ENCODE measurements around the gene MMP15. TPM values are rescaled to one million over a fixed set of nuclear protein-coding genes. Genes with fewer than 3 reads are reported as not detected.
"Not testable (repeated sequence)": the region's sequence is repeated elsewhere in the genome, so short reads cannot be mapped to it uniquely, and the experiment has no call there.

MMP15 gene
- total RNA-seq = 10 to 100 TPM; 22.3 to 35.3 TPM

DNA sequence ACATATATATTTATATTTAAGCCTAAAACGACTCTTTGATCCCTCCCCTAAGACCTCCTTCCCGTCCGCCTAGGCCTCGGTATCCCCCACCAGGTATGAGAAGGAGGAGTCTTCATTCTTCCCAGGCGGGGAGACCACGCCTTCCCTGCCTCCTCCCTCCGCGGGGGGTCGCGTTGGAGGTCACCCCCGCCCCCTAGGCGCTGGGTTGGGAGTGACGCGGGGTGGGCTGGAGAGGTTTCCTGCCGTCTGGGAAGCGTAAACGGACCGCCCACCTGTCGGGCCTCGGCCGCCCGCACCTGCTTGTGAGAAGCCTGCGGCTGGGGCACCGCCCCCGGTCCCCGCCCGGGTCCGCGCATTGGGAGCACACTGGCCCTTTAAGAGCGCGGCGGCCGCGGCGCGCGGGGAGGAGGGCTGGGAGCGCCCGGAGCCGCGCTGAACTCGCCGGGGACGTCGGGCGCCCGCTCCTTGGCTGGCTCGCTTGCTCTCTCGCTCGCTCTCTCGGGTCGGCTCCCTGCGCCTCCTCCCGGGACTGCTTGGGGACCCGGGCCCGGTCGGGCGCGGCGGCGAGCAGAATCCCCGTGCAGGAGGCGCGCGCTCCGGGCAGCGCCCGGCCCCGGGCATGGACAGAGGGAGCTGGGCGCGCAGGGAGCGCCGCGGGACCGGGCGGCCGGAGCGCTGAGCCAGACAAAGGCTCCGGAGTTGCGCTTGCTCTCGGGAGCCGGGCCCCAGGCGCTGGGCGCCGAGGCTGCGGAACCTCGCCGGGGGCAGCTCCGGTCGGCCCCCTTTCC, at the start of gene MMP15:
Gene MMP15 (plus strand): TSS at position 404 of the 788 bp plus-strand sequence. CDS start 597 bp downstream, outside the sequence.
- DNase-seq = peak; percentile 86 to 94 (median 92)
- ATAC-seq = peak; percentile 74
- Histone ChIP-seq H3K4me3 (peak within 1 kb of the TSS; percentile 43 to 75), H3K36me3 (replicated peaks in 1 of 2; ENCODE audit: insufficient read depth in 1 of 2, low read depth in 2 of 2) (no peaks in the 10 kb centered on the region), H3K4me1 (peaks cover 81% of the 10 kb centered on the region), H3K27ac (peak within 1 kb of the TSS; percentile 75 to 94 (median 86)), H3K27me3 (no peaks in the 10 kb centered on the region), H3K9me3 (no peaks in the 10 kb centered on the region)
- intact Hi-C loops (cut with DNase I) = no loop called here
- TF ChIP-seq, protein P1, sequence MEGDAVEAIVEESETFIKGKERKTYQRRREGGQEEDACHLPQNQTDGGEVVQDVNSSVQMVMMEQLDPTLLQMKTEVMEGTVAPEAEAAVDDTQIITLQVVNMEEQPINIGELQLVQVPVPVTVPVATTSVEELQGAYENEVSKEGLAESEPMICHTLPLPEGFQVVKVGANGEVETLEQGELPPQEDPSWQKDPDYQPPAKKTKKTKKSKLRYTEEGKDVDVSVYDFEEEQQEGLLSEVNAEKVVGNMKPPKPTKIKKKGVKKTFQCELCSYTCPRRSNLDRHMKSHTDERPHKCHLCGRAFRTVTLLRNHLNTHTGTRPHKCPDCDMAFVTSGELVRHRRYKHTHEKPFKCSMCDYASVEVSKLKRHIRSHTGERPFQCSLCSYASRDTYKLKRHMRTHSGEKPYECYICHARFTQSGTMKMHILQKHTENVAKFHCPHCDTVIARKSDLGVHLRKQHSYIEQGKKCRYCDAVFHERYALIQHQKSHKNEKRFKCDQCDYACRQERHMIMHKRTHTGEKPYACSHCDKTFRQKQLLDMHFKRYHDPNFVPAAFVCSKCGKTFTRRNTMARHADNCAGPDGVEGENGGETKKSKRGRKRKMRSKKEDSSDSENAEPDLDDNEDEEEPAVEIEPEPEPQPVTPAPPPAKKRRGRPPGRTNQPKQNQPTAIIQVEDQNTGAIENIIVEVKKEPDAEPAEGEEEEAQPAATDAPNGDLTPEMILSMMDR (IDR thresholded peaks at IDR 0.05) = no peak
- peak in 2 of 3 donors; percentile 42 to 55 for TF ChIP-seq POLR2A (IDR thresholded peaks at IDR 0.05)
- WGBS, 2 donors = 0 to 1% methylated on average over 10 to 55 of the region's 90 CpGs

DNA sequence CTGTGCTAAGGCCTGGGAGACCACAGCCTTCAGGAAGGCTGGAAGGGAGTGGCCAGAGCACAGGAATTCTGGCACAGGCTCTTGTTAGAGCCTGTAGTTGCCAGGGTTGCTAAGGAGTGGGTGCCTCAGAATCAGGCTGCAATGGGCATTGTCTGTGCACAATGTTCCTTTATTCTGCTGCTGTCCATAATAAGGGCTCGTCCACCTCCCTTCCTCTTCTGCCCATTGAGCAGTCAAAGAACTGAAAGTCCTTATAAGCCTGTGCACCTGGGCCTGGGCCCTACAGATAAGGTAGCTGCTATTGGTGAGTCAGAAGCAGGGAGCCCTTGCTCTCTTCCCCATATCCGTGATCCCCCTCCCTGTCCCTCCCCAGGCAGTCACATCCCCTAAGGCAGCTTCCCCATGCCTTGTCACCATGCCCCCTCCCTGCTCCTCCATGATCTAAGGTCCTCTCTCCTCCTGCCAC, 49.2 kb upstream of the MMP15 start:
- H3K27ac ChIP-seq = no peak overlapping the region
- TF ChIP-seq, protein P1 (IDR thresholded peaks at IDR 0.05) = no peak
- no peak for TF ChIP-seq POLR2A (IDR thresholded peaks at IDR 0.05)
- H3K4me3 ChIP-seq = no peak overlapping the region
- H3K36me3 ChIP-seq (replicated peaks in 1 of 2; ENCODE audit: insufficient read depth in 1 of 2, low read depth in 2 of 2) = no peaks in the 10 kb centered on the region
- intact Hi-C loops (cut with DNase I) = no loop called here
- no peak for DNase-seq
- H3K4me1 ChIP-seq = no peaks in the 10 kb centered on the region
- WGBS, 2 donors = 60 to 70% methylated on average over 2 of the region's 2 CpGs
- ATAC-seq = peak; percentile 65
- no peaks in the 10 kb centered on the region for H3K27me3 ChIP-seq
- H3K9me3 ChIP-seq = no peaks in the 10 kb centered on the region

DNA sequence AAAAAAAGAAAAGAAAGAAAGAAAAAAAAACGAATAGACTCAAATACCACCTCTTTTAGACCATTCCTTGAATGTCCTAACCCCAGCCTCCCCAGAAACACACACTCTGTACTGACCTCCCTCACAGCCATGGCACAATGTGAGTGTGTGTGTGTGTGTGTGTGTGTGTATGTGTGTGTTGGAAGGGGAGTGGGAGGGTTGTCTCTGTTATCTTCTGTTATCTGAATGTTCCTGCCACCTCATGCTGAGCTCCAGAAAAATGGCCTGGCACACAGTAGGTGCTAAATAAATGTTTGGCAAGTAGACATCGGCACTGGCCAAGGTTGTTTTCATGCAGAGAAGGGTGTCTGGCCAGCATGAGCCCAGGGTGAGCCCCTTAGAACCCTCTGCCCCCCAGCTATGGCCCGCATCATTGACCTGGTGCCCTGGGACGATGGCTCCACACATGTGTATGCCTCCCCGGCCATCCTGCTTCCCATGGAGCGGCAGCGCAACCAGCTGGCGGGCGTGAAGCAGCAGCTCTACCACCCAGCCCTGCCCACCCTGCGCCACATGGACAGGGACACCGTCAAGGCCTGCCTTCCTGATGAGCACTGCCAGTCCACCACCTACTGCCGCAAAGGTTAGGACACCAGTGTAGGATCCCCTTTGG, 48.0 kb upstream of the MMP15 start:
- H3K27ac ChIP-seq = no peak overlapping the region
- intact Hi-C loops (cut with DNase I) = no loop called here
- TF ChIP-seq, protein P1 (IDR thresholded peaks at IDR 0.05) = no peak
- no peak for TF ChIP-seq POLR2A (IDR thresholded peaks at IDR 0.05)
- no peaks in the 10 kb centered on the region for H3K27me3 ChIP-seq
- no peaks in the 10 kb centered on the region for H3K4me1 ChIP-seq
- H3K36me3 ChIP-seq (replicated peaks in 1 of 2; ENCODE audit: insufficient read depth in 1 of 2, low read depth in 2 of 2) = no peaks in the 10 kb centered on the region
- WGBS, 2 donors = 77 to 81% methylated on average over 9 to 11 of the region's 12 CpGs
- H3K4me3 ChIP-seq = no peak overlapping the region
- no peak for DNase-seq
- H3K9me3 ChIP-seq = no peaks in the 10 kb centered on the region
- no peak for ATAC-seq

DNA sequence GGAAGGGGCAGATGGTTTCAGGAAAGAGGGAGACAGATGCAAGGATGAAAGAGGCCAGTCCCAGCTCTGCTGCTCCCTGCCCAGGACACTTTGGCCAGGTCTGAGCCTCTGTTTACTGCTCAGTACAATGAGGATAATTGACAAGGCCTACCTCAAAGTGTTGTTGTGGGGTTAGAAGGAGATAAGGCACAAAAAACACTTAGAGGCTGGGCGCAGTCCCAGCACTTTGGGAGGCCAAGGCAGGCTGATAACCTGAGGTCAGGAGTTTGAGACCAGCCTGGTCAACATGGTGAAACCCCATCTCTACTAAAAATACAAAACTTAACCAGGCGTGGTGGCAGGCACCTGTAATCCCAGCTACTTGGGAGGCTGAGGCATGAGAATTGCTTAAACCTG, 47.5 kb upstream of the MMP15 start:
- DNase-seq; H3K27me3 ChIP-seq; H3K9me3 ChIP-seq; intact Hi-C loops (cut with DNase I); ATAC-seq; H3K4me3 ChIP-seq; H3K4me1 ChIP-seq; H3K27ac ChIP-seq; H3K36me3 ChIP-seq (replicated peaks in 1 of 2; ENCODE audit: insufficient read depth in 1 of 2, low read depth in 2 of 2): not testable (repeated sequence)
- 90 to 95% methylated on average over 2 of the region's 2 CpGs for WGBS, 2 donors

DNA sequence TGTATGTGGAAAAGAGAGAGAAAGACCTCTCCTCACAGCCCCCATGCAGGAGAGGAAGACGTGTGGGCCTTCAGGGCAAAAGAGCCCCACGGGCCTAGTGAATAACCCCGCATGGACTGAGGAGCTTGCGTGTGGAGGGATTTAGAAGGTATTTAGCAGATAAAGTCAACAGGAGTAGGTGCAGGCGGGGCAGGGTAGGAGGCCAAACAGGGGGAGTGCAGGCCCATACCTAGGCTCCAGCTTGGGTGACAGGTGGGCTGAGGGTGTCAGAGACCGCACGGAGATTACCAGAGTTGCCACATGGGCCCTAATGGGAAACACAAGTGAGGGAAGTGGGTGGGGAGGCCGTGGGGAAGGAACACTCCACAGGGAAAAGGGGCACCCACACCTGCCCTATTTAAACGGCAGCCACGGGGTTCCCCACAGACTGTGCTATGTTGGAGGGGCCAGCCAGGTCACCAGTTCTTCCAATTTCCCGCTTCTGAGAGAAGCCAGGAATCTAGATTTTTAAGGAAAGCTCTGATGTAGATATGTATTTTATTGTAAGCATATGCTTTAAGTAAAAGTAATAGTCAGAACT, 46.5 kb upstream of the MMP15 start:
- no peak for ATAC-seq
- H3K4me1 ChIP-seq = peaks cover 1% of the 10 kb centered on the region
- H3K4me3 ChIP-seq = no peak overlapping the region
- no peak for DNase-seq
- 85 to 87% methylated on average over 11 of the region's 11 CpGs for WGBS, 2 donors
- H3K27ac ChIP-seq = no peak overlapping the region
- TF ChIP-seq, protein P1 (IDR thresholded peaks at IDR 0.05) = no peak
- no peak for TF ChIP-seq POLR2A (IDR thresholded peaks at IDR 0.05)
- no peaks in the 10 kb centered on the region for H3K36me3 ChIP-seq (replicated peaks in 1 of 2; ENCODE audit: insufficient read depth in 1 of 2, low read depth in 2 of 2)
- intact Hi-C loops (cut with DNase I) = no loop called here
- H3K9me3 ChIP-seq = no peaks in the 10 kb centered on the region
- H3K27me3 ChIP-seq = no peaks in the 10 kb centered on the region
